HT-29 (cell line): Measurements from ENCODE around the gene ZFC3H1. TPM values are rescaled to one million over a fixed set of nuclear protein-coding genes. Genes with fewer than 3 reads are reported as not detected.
"Not testable (repeated sequence)": the region's sequence is repeated elsewhere in the genome, so short reads cannot be mapped to it uniquely, and the experiment has no call there.

Source experiments
- DNase-seq: peaks from one replicate; pipeline ENCODE4 v3.0.0-alpha.2; 2015; ENCODE audit warnings: low spot score
- small RNA-seq: library from RNA; depleted of rRNA; stranded (forward); fragments of <200 nt; gene quantifications from one replicate; pipeline ENCODE3, GENCODE V24; 2014
- total RNA-seq: library from RNA; depleted of rRNA; stranded (reverse); fragments of >200 nt; shearing (Covaris generic); gene quantifications from 2 replicates; pipeline ENCODE4 v1.2.3, GENCODE V29; 2014; rRNA removed

The ZFC3H1 gene
- total RNA-seq, 1 experiment from 2014 or later = 12.8 TPM

DNA sequence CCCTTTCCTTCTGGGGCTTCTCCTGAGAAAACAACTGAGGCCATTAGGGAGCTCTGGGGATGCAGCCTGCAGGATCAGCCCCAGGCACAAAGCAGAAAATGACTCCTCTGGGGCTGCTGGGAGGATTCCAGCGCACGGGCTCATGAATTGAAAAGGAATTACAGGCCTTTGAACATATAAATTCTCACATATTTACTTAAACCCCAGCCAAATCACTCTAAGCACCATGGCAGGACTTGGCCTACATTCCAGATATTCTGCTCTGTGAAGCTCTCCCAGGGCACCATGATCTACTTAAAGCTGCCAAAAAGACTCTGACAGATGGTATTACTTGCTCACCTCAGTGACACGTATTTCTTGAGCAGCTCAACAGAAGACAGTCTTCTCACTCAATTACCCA is 87.2 kb downstream of the ZFC3H1 start:
- DNase-seq = no peak

DNA sequence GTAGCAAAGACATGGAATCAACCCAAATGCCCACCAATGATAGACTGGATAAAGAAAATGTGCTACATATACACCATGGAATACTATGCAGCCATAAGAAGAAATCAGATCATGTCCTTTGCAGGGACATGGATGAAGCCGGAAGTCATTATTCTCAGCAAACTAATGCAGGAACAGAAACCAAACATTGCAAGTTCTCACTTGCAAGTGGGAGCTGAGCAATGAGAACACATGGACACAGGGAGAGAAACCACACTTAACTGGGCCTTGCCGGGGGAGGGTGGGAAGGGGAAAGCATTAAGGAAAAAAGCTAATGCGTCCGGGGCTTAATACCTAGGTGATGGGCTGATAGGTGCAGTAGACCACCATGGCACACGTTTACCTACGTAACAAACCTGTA is 93.8 kb downstream of the ZFC3H1 start:
- not testable (repeated sequence) for DNase-seq

DNA sequence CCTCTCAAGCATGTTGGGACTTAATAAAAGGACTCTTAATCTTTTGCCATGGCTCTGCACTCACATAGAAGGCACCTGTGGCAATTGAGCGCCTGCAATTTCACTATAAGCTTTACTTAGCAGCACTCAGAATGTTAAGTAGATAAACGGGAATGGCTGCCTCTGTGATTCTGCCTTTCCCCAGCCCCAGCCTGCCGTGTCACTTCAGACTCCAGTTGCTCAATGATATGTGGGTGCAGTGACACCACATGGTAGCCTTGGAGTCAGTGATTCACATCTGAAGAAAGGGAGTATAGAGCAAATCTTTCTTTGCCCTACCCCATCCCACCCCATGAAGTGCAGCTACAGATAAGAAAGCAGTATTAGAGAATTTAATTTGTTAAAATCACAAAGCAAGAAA is 96.1 kb downstream of the ZFC3H1 start:
- DNase-seq = no peak

DNA sequence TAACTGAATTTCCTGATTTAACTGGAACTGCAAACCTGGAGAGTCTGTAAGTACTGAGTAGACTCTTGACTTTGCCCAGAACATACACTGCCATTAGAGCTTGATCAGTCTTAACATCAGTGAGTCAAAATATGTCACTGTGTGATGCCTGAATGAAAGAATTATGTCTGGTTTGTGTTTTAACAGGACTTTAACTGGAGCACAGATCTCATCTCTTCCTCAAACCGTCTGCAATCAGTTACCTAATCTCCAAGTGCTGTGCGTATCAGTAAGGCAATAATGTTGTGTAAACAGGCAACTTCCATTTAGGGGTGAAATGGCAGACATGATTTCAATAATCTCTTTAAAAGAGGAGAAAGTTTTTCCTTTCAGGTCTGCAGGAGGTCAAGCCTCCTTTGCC is 97.0 kb downstream of the ZFC3H1 start:
- no peak for DNase-seq

DNA sequence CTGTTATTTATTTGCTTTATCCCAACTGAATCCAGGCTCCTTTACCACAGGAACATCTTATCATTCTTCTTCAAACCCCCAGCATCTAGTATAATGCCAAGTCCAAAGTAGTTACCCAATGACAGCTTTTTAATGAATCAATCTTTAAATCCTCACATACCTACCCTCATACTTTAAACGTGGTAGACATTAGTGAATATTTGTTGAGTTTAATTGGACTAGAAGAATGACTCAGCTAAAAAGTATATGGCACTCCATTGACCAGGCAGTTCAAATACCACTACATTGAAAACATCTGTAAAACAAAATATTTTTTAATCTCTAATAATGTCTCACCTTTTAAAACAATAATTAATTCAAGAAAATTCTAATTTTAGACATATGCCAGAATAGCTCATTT is 98.1 kb downstream of the ZFC3H1 start:
- no peak for DNase-seq

DNA sequence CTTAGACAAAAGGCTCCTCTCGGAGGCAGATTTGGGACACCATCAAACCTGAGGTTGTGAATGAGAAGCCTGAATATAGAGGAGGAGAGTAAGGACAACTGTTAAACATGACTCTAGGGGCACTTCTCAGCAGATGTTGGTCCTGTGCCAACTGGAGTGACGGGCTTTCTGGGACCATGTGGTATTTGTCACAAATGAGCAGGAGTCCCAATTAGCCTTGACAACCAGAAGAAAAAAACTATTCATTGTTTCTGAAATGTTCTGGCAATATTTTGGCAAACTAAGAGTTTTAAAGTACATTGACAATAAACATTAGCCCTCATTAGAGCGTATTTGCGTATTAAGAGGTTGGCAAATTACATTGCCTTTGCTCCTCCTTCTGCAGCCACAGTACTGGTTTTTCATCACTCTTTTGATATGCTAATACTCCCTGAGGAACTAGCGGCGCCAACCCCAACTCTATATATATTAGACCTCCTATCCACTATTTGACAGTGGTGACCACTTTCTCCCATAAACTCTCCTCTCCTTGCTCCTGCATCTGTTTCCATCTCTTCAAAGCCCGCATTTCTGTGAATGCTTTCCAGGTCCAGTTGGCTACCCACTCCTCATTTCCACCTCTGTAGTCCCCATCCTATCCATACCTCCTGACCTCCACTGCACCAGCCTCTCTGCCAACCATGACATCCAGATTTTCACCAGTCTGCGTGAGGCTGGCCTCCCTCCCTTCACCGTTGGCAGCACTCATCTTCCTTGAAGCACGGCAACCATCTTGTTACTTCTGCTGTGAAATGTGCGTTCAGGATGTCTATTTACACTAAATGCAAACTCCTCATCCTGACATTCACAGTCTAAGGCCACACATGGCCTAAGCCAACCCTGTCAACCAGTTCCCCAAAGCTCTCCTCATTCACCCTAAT is 100.7 kb downstream of the ZFC3H1 start:
- no peak for DNase-seq

Small RNA genes lying within 50 kb of the gene (small RNA-seq; reads per million reads assigned to genes)
- gene RF00560 = not detected

Other genes with a start within 250 kb of the ZFC3H1 start
- 4.1 and 7.6 TPM in 2 replicates for gene LGR5, start 224.1 kb downstream of the ZFC3H1 start, total RNA-seq
- 0.29 and 0.36 TPM in 2 replicates for gene THAP2, start 453 bp upstream of the ZFC3H1 start, total RNA-seq
- gene TMEM19, start 22.2 kb upstream of the ZFC3H1 start, total RNA-seq = 8.3 and 19.6 TPM in 2 replicates
- gene RAB21, start 91.0 kb upstream of the ZFC3H1 start, total RNA-seq = 4.9 and 14.3 TPM in 2 replicates
- 6.6 and 6.7 TPM in 2 replicates for gene TBC1D15, start 175.9 kb upstream of the ZFC3H1 start, total RNA-seq